ENCODE measurements around the gene TBL1X.

TBL1X gene

GRCh38 chrX:9587642-9588041, 122.8 kb downstream of the TBL1X start:
- no peak for DNase-seq (ENCODE audit: low read depth)

GRCh38 chrX:9591496-9591895, 126.6 kb downstream of the TBL1X start:
- no peak for DNase-seq (ENCODE audit: low read depth)

DNA sequence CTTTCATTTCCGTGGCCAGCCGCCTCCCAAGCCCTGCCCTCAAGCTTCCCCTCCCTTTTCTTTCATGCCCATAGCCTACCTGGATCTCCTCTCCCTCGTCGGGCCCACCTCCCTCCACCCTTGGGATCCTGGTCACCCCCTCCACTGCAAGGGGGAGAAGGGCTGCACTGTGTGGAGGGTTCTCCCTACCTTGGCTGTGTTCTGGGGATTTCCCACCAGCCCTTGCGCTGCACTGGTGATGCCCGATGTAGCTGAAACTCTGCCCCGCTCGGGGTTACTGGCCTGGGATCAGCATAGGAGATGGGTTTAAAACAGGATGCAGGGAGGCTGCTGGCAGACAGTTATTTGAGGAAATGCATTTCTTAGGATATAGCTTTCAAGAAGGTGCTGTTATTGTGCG, 128.9 kb downstream of the TBL1X start:
- no peak for DNase-seq (ENCODE audit: low read depth)

DNA sequence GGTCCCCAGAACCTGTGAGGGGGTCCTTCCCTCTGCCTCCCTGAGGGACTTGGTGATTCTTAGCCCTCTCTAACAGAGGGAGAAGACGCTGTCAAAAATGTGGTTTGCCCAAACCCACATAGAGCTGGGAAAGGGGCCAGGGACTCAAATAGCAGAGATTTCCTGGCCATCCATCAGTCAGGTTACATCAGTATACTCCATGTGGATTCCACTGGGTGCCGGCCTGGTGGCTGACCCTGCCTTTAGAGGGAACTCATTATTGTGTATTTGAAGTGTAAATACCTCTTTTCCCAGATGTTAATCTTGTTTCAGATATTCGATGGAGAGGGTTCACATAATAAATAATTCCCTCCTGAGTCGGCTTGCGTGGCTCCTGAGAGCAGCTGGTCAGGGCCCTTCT, 130.3 kb downstream of the TBL1X start:
- DNase-seq (ENCODE audit: low read depth) = peak; percentile 49

DNA sequence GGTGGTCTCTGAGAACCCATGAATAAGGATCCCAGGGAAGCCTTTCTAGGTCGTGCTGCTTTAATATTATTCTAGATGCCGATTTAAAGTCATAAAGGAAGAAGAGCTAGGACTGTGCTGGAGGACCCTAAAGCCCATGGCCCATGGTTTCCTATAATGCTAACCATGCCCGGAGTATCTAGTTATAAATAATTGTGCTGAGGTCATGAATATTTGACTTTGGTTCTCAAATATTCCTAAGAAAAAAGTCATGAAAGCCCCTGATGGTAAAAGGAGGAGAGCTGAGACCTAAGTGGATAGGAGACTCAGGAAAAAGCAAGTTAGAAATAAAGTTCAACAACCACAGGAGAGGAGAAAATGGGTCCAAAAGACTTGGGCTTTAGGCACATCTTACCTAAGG, 132.0 kb downstream of the TBL1X start:
- DNase-seq (ENCODE audit: low read depth) = no peak

- peak; percentile 66 for DNase-seq (ENCODE audit: low read depth)
These were observed 132.6 kb downstream of the TBL1X start for GRCh38 chrX:9597361-9598035.

DNA sequence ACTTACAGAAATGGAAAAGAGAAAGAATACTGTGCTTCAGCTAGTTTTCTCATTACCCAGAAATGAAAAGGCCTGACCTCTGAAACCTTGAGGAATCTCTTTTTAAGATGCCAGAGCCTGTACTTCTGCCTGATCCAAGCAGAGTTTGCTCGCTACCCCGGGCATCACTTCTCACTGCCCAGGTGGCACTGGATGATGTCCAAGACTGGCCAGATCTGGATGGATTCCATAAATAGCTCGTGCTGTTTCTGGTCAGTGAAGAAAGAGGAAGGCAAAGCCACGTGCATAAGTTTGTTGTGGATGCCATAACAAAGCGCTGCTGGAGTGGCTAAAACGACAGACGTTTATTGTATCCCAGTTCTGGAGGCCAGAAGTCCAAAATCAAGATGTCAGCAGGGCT, 133.5 kb downstream of the TBL1X start:
- no peak for DNase-seq (ENCODE audit: low read depth)

- DNase-seq (ENCODE audit: low read depth) = peak; percentile 68
These were observed 139.5 kb downstream of the TBL1X start for GRCh38 chrX:9604111-9604907.

GRCh38 chrX:9604908-9605306, 140.0 kb downstream of the TBL1X start:
- no peak for DNase-seq (ENCODE audit: low read depth)

DNA sequence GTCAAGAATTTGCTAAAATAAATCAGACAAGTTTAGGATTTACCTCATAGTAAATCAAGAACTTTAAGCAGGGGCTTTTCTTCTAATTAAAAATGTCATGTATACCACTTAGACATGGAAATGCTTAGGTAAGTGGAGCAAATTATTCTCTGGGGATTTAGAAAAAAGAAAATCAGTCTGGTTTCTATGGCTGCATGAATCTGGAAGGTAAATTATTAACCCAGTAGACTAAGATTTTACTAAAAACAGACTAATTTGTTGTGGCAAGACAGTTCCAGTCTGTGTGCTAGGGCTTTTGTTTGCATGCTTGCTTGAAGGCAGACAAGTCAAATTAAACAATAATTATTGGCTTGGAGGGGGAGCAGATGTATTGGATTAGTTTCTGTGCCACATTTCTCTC, 140.6 kb downstream of the TBL1X start:
- no peak for DNase-seq (ENCODE audit: low read depth)

DNA sequence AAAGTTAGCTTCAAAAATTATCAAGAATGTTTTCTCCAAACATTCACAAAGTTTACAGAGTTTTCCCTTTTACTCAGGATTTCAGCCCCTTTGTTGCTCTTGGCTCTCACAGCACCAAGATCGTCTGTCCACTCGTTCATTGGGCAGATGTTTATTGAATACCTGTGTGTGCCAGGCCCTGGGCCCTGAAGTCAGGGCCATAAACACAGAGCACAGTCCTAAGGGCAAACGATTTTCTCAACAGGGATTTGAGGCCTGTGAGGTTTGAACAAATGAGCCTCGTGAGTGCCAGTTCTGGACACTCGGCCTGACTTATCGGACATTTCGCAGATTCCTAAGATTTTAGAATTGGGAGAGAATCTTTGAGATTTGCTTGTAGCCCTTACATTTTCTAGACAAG, 142.1 kb downstream of the TBL1X start:
- DNase-seq (ENCODE audit: low read depth) = no peak

DNA sequence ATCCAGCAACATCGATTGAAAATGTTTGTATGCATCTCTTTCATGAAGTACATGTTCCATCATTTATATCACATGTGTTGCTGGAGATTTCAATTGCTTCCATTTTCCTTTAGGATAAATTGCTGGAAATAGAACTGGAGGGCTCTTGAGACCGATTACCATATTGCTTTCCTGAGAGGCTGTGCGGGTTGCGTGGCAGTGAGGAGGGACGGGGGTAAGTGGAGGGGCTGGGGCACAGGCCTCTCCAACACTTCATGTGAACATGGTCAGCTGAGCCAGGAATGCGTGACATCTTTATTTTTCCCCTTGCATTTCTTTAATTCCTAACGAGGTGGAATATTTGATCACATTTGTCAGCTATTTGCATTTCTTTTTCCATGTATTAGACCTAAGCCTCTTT, 144.6 kb downstream of the TBL1X start:
- no peak for DNase-seq (ENCODE audit: low read depth)

DNA sequence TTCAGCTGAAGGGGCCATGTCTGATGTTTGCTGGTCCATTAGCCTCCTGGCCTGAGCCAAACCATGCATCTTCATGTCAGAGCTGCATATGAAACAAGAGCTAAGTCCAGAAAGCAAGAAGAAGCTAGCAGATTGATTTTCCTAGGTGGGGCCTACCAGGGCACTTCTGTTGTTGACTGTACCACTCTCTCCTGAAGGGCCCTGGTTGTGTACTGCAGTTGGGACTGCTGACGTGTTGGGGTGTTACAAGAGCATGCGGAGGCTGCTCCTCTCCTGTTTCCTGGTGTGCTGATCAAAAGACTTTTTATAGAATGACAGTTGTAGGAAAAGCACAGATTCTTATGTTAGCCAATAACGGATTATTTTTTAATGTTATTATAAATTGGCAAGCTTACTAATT, 145.1 kb downstream of the TBL1X start:
- no peak for DNase-seq (ENCODE audit: low read depth)

GRCh38 chrX:9610771-9611392, 146.0 kb downstream of the TBL1X start:
- DNase-seq (ENCODE audit: low read depth) = peak; percentile 4

DNA sequence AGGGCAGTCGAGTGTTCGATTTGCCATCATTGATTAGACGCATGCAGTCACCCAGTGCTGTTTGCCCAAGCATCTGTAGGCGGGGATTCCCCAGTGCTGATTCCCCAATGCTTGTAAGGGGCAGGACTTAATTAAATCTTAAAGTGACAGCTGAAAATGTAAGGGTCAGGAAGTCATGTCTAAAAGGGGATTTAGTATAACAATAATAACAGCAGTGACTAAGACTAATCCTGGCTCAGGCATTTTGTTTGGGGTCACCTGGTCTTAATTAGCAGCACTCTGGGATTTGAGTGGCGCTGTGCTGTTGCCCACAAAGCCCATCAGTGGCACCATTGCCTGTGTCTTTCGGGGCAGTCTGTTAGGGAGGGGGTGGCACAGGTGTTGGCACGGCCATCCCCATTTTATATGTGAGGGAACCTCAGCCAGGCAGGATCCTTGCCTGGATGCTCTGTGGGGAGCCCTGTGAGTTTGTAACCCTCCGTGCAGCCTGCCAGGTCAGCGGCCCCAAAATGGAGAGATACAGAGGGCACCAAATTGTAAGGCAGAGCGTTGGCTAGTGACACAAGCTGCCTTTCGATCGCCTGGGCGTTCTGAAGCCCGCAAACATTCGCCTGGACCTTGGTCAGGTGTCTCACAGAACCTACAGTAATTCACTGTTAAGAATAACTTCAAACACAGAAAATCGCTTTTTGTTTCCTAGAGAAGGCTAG, 146.7 kb downstream of the TBL1X start:
- no peak for DNase-seq (ENCODE audit: low read depth)

GRCh38 chrX:9612146-9612505, 147.3 kb downstream of the TBL1X start:
- DNase-seq (ENCODE audit: low read depth) = no peak

DNA sequence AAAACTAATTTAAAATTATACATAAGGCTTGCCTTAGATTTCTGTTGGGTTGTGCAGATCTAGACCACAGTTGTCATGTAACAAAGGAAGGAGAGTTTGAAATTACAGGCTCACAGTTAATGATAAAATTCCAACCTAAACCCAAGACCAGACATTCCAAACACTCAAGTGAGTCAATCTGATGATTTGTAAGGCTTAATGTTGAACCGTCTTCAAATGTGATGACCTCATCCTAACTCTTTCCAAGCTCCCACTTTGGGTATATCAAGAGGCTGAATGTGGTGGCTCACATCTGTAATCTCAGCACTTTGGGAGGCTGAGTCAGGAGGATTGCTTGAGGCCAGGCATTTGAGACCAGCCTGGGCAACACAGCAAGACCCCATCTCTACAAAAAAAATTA, 149.2 kb downstream of the TBL1X start:
- no peak for DNase-seq (ENCODE audit: low read depth)

- no peak for DNase-seq (ENCODE audit: low read depth)
These were observed 154.3 kb downstream of the TBL1X start for GRCh38 chrX:9619133-9619532.

- DNase-seq (ENCODE audit: low read depth) = no peak
These were observed 154.7 kb downstream of the TBL1X start for GRCh38 chrX:9619581-9619980.

- DNase-seq (ENCODE audit: low read depth) = no peak
These were observed 157.3 kb downstream of the TBL1X start for GRCh38 chrX:9622128-9622527.

DNA sequence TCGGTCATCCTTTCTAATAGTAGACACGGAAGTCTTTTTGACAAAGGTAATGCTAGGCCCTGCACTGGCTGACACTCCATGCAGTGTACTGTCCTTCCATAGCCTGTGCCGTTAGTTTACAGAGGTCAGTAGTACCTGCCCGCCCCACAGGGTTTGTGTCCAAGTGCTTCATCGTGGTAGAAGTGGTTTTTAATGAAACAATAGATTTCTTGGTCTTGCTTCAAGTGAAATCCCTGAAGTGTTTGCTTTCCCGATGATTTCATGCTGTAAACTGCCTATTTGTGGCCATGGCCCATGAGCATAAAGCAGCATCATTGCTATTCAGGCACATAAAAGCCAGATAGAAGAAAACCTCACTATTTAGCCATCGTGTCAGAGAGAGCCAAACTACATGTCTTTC, 161.5 kb downstream of the TBL1X start:
- no peak for DNase-seq (ENCODE audit: low read depth)

GRCh38 chrX:9627922-9628321, 163.1 kb downstream of the TBL1X start:
- DNase-seq (ENCODE audit: low read depth) = peak; percentile 3

Data from fibroblast of gingiva (primary cell).